SK-N-DZ (cell line): ENCODE data around the gene CERS6.
"Not testable (repeated sequence)": the region's sequence is repeated elsewhere in the genome, so short reads cannot be mapped to it uniquely, and the experiment has no call there.

ENCODE experiments used
- DNase-seq: peaks from one replicate; pipeline ENCODE4 v3.0.0-alpha.2; 2015; ENCODE audit warnings: low spot score

CERS6 gene

GRCh38 chr2:168641636-168642035 lies 185.6 kb downstream of the CERS6 start:
- no peak for DNase-seq

GRCh38 chr2:168642873-168643272 lies 186.8 kb downstream of the CERS6 start:
- DNase-seq: no peak

GRCh38 chr2:168643979-168644378 lies 187.9 kb downstream of the CERS6 start:
- no peak for DNase-seq

- no peak for DNase-seq
These were observed 189.7 kb downstream of the CERS6 start for GRCh38 chr2:168645696-168646338.

GRCh38 chr2:168649105-168649504 lies 193.0 kb downstream of the CERS6 start:
- no peak for DNase-seq

GRCh38 chr2:168649562-168649961 lies 193.5 kb downstream of the CERS6 start:
- no peak for DNase-seq

GRCh38 chr2:168650139-168650538 lies 194.1 kb downstream of the CERS6 start:
- no peak for DNase-seq

GRCh38 chr2:168650781-168651180 lies 194.7 kb downstream of the CERS6 start:
- no peak for DNase-seq

- peak; percentile 23 for DNase-seq
These were observed 197.2 kb downstream of the CERS6 start for GRCh38 chr2:168652997-168653921.

GRCh38 chr2:168654705-168655104 lies 198.6 kb downstream of the CERS6 start:
- no peak for DNase-seq

- DNase-seq: no peak
These were observed 199.1 kb downstream of the CERS6 start for GRCh38 chr2:168655207-168655606.

GRCh38 chr2:168657378-168657777 lies 201.3 kb downstream of the CERS6 start:
- DNase-seq: not testable (repeated sequence)

GRCh38 chr2:168658706-168659105 lies 202.6 kb downstream of the CERS6 start:
- peak; percentile 29 for DNase-seq

GRCh38 chr2:168660870-168661862 lies 205.1 kb downstream of the CERS6 start:
- peak; percentile 66 for DNase-seq

GRCh38 chr2:168661863-168662256 lies 205.8 kb downstream of the CERS6 start:
- DNase-seq: no peak

- no peak for DNase-seq
These were observed 206.7 kb downstream of the CERS6 start for GRCh38 chr2:168662651-168663208.

- DNase-seq: no peak
These were observed 207.9 kb downstream of the CERS6 start for GRCh38 chr2:168663993-168664392.

GRCh38 chr2:168664715-168665114 lies 208.6 kb downstream of the CERS6 start:
- not testable (repeated sequence) for DNase-seq

GRCh38 chr2:168666339-168666738 lies 210.3 kb downstream of the CERS6 start:
- DNase-seq: no peak

GRCh38 chr2:168667156-168667555 lies 211.1 kb downstream of the CERS6 start:
- DNase-seq: no peak

GRCh38 chr2:168669151-168669550 lies 213.1 kb downstream of the CERS6 start:
- no peak for DNase-seq
